ENCODE measurements around the gene VWA1.
"Not testable (repeated sequence)": the region's sequence is repeated elsewhere in the genome, so short reads cannot be mapped to it uniquely, and the experiment has no call there.

Gene VWA1

DNA sequence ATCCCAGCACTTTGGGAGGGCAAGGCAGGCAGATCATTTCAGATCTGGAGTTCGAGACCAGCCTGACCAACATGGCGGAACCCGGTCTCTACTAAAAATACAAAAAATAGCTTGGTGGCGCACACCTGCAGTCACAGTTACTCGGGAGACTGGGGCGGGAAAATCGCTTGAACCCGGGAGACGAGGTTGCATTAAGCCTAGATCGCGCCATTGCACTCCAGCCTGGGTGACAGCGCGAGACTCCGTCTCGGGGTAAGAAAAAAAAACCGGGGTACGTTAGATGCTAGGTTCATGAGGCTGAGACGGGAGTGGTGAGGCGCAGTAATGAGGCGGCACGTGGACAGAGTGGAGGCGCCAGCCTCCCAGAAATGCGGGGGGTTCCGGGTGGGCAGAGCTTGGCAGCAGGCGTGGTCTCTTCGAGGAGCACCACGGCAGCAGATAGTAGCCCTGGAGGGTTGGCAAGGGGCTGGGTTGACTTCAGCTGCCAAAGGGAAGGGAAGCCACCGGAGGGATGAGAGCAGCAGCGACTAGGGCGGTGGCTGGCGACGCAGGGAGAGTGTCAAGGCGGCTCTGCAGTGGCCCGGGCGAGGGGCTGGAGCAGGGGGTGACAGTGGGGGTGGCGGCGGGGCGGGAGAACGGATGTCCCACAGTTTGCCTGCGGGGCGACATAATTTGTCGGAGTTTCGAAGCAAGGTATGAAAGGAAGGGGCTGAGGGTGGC is 29.2 kb upstream of the VWA1 start:
- H3K27ac ChIP-seq: peak overlapping the region; percentile 93

DNA sequence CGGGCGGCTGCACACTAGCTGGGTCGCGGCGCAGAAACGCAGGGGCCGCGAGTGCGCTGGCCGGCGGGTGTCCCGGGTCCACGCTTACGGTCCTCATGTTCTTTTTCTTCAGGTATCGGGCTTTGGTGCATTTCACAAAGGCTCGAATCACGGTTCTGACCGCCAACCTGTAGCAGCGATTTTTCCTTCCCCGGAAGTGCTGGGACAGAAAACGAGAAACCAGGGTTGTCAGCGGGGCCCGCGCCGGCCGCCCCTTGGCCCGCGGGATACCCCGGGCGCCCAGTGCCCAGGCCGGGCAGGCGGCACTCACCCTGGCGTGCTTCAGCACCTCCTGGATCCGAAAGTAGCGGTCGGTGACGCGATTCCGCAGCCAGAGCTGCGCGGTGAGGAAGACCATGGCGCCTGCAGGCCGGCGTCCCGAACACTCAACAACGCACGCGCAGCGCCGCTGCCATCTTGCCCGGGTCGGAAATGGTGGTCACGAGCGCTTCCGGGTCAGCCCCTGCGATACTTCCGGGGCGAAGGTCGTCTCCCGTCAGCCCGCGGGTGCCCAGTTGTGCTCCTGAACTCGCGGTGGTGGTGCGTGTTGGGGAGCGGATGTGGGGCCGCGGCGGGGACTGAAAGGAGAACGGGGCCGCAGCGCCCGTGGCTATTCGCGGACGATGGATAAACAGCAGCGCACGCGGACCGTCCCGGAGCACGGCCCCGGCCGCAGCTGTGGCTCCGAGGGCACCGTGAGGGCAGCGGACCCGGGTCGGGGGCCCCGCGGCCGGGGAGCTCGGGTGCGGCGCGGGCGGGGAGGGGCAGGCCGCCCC is 28.5 kb upstream of the VWA1 start, which contains the start of gene MRPL20:
TSS of gene MRPL20 (minus strand) at position 473 of the 815 bp plus-strand sequence. CDS start at position 397, 76 bp downstream.
- peak; percentile 76 for TF ChIP-seq ZFX (IDR thresholded peaks at IDR 0.05)
- TF ChIP-seq, protein P1, sequence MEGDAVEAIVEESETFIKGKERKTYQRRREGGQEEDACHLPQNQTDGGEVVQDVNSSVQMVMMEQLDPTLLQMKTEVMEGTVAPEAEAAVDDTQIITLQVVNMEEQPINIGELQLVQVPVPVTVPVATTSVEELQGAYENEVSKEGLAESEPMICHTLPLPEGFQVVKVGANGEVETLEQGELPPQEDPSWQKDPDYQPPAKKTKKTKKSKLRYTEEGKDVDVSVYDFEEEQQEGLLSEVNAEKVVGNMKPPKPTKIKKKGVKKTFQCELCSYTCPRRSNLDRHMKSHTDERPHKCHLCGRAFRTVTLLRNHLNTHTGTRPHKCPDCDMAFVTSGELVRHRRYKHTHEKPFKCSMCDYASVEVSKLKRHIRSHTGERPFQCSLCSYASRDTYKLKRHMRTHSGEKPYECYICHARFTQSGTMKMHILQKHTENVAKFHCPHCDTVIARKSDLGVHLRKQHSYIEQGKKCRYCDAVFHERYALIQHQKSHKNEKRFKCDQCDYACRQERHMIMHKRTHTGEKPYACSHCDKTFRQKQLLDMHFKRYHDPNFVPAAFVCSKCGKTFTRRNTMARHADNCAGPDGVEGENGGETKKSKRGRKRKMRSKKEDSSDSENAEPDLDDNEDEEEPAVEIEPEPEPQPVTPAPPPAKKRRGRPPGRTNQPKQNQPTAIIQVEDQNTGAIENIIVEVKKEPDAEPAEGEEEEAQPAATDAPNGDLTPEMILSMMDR (conservative IDR thresholded peaks at IDR 0.05): no peak
- peak within 1 kb of the TSS; percentile 93 for H3K27ac ChIP-seq

More for the DNA sequence above, 29.2 kb upstream of the VWA1 start:
- TF ChIP-seq, protein P1 (conservative IDR thresholded peaks at IDR 0.05): no peak
- no peak for TF ChIP-seq ZFX (IDR thresholded peaks at IDR 0.05)

GRCh38 chr1:1407636-1408318 is 27.7 kb upstream of the VWA1 start:
- peak overlapping the region; percentile 93 for H3K27ac ChIP-seq

GRCh38 chr1:1410238-1410637 is 25.3 kb upstream of the VWA1 start:
- not testable (repeated sequence) for H3K27ac ChIP-seq

More at GRCh38 chr1:1407636-1408318, 27.7 kb upstream of the VWA1 start:
- TF ChIP-seq ZFX (IDR thresholded peaks at IDR 0.05): peak; percentile 49
- TF ChIP-seq, protein P1 (conservative IDR thresholded peaks at IDR 0.05): no peak

DNA sequence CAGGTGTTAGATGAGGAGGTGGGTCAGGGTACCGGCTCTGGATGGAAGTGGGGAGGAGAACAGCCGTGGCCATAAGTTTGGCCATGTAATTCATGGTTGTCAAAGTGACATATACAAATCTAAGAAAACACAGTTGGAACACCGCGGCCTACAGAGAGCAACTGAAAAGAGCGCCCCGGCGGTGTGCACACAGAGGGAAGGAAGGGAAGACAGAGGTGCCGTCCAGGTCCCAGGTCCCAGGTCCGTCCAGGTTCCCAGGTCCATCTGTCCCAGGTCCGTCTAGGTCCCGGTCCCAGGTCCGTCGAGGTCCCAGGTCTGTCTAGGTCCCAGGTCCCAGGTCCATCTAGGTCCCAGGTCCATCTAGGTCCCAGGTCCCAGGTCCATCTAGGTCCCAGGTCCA is 23.9 kb upstream of the VWA1 start:
- H3K27ac ChIP-seq: no peak overlapping the region
- TF ChIP-seq, protein P1 (conservative IDR thresholded peaks at IDR 0.05): no peak
- no peak for TF ChIP-seq ZFX (IDR thresholded peaks at IDR 0.05)

DNA sequence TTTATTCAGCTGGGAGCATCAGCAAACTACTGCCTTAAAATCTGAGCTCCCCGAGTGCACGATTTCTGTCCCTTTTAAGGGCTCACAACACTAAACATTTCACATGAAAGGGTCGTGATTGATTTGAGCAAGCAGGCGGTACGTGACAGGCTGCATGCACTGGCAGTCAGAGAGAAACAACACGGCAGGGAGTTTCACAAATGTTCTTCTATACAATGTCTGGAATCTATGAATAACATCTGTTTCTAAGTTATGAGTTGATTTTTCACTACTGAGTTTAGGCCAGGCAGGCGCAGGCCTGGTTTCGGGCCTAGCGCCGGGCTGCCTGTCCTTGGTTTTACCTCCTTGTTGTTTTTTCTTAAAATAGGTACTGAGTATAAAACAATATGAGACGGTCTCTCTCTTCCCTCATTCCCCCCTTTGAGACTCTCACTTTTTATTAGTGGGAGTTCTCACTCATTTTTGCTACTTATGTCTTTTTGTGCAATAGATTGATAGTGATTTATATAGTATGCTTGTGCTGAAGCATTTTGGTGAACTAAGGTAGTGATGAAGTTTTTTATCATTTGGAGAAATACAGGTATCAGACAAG is 23.1 kb upstream of the VWA1 start:
- H3K27ac ChIP-seq: not testable (repeated sequence)

DNA sequence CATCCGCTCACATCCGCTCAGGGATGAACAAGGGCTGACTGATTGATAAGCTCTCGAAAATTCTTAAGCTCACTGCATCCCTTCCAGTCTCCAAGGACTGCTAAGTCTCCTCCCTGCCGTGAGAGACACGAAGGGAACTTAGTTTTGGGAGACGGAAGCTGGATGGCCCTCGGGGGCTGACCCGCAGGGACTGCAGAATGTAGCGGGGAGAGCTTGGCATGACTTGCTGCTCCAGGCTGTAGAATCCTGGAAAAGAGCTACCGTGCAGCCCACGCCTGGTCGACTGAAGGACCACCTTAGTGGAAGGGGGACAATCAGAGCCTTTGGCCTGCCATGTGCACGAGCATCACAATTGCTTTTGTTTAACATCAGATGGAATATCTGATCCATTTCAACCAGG is 19.7 kb upstream of the VWA1 start:
- no peak overlapping the region for H3K27ac ChIP-seq
- TF ChIP-seq, protein P1 (conservative IDR thresholded peaks at IDR 0.05): no peak
- no peak for TF ChIP-seq ZFX (IDR thresholded peaks at IDR 0.05)

- H3K27ac ChIP-seq: not testable (repeated sequence)
Observed at GRCh38 chr1:1417396-1417795, 18.1 kb upstream of the VWA1 start.

DNA sequence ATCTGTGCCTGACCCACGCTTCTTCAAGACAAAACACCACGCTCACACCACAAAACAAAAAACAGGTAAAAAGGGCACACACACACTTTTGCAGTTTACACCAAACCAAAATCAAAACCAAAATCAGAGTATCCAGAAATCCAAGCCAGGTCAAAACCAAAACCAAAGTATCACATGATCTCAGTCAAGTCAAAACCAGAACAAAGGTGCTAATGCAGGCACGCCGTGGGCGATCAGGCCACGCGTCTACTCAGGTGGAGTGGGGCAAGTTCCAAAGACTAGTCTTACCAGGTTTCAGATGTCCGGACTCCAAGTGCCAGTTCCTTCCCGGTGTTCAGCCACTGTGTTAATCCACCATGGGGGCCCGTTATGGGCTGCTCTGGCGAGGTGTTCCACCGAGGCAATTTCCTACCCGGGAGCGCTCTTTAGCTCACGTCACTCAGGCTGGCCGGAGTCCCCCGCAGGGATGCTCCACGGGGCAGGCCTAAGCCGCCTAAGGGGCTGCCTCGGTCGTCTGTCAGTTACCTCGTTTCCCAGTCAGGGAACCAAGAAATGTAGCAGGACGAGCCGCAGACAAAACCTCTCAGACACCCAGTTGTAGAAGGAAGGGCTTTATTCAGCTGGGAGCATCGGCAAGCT is 17.5 kb upstream of the VWA1 start:
- not testable (repeated sequence) for H3K27ac ChIP-seq
